Ishikawa (cell line): ENCODE results near the gene ACSL6.

Experiments
- CREB1 ChIP-seq: IDR thresholded peaks from 2 replicates; pipeline ENCODE4 v1.6.1; 2012; ENCODE audit warnings: low read depth
- EP300 ChIP-seq: IDR thresholded peaks from 2 replicates; pipeline ENCODE4 v1.6.1; 2012; ENCODE audit warnings: borderline replicate concordance
- MAX ChIP-seq: IDR thresholded peaks from 2 replicates; pipeline ENCODE4 v1.6.1; 2012
- RAD21 ChIP-seq: IDR thresholded peaks from 2 replicates; pipeline ENCODE4 v1.6.1; 2012; ENCODE audit warnings: low read depth
- YY1 ChIP-seq: IDR thresholded peaks from 2 replicates; pipeline ENCODE4 v1.6.1; 2012; ENCODE audit warnings: low read depth

DNA sequence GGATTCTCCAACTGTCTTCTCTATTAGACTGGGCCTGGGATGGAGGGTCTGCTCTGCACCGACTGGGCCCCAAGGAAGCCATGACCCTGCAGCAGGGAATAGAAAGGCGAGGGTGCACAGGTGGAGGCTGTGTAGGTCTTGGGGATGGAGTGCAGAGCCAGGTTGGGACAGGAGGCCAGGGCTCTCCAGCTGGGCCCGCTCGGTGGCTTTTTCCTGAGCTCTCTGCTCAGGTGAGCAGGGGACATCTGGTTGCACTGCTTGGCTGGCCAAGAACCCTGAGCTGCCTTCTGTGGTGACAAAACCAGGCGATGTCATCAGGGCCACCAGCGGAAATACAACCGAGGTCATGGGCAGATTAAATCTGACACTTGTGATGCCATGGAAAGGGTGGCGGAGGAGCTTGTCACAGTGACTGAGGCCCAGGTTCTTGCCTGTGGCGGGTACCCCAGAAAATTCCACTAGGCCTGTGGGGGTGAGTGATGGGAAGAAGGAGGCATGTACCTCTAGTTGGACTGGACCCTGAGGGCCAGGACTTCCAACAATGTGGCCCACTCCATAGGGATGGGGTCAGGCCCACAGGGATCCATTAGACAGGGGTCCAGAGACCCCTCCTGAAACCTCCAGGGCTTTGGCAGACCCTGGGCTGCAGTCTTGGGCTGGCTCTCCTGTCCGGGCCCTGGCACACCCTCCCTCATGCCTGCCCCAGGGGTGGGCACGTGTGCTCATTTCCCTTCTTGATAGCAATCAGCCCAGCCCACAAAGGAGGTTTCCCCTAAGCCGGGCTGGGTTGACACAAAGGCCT is 44.6 kb upstream of the ACSL6 start:
- no peak for TF ChIP-seq YY1
- no peak for TF ChIP-seq EP300
- no peak for TF ChIP-seq MAX
- no peak for TF ChIP-seq CREB1
- no peak for TF ChIP-seq RAD21
